Neural crest cell (in vitro differentiated cells): ENCODE measurements around the gene EMC10. TPM values are rescaled to one million over a fixed set of nuclear protein-coding genes. Genes with fewer than 3 reads are reported as not detected.

Experiments used
- DNase-seq: peaks from one replicate; pipeline ENCODE4 v3.0.0; 2021; ENCODE audit warnings: low read depth, mixed read lengths, low spot score
- H3K27ac Mint-ChIP-seq: one replicate; pipeline ENCODE4 v1.8.0; 2021; ENCODE audit warnings: mild to moderate bottlenecking, mixed read lengths; ENCODE audit not compliant: unreplicated experiment
- H3K27me3 Mint-ChIP-seq: 2 replicates; pipeline ENCODE4 v1.8.0; 2021; ENCODE audit warnings: low read depth, mild to moderate bottlenecking, mixed read lengths
- H3K36me3 Mint-ChIP-seq: 2 replicates; pipeline ENCODE4 v1.8.0; 2021; ENCODE audit warnings: low read depth, mild to moderate bottlenecking, mixed read lengths
- H3K4me1 Mint-ChIP-seq: 2 replicates; pipeline ENCODE4 v1.8.0; 2021; ENCODE audit warnings: mixed read lengths
- H3K4me3 Mint-ChIP-seq: one replicate; pipeline ENCODE4 v1.8.0; 2021; ENCODE audit warnings: mild to moderate bottlenecking, mixed read lengths
- H3K9me3 Mint-ChIP-seq: 2 replicates; pipeline ENCODE4 v1.8.0; 2021; ENCODE audit warnings: mixed read lengths
- CTCF ChIP-seq: fragments of 200-600 bp; sonication (generic); conservative IDR thresholded peaks from 2 replicates; pipeline ENCODE4 v1.5.0; 2021; ENCODE audit warnings: antibody characterized with exemption, mild to moderate bottlenecking
- total RNA-seq: library from RNA; stranded (reverse); gene quantifications from 2 replicates; pipeline ENCODE4 v1.2.1, GENCODE V29; 2021

Gene EMC10
- total RNA-seq, 1 donor from 2014 or later = 129 TPM

GRCh38 chr19:50505856-50506611 lies 29.7 kb downstream of the EMC10 start:
- Mint-ChIP-seq H3K27ac (no peak overlapping the region), H3K9me3 (no peaks in the 10 kb centered on the region), H3K4me1 (peaks cover 24% of the 10 kb centered on the region), H3K36me3 (no peaks in the 10 kb centered on the region), H3K4me3 (no peak overlapping the region), H3K27me3 (peaks cover 9% of the 10 kb centered on the region)
- no peak for TF ChIP-seq CTCF
- no peak for DNase-seq

GRCh38 chr19:50506700-50507099 lies 30.4 kb downstream of the EMC10 start:
- no peak for TF ChIP-seq CTCF
- Mint-ChIP-seq H3K4me3 (no peak overlapping the region), H3K27me3 (peaks cover 11% of the 10 kb centered on the region), H3K36me3 (no peaks in the 10 kb centered on the region), H3K27ac (no peak overlapping the region), H3K9me3 (no peaks in the 10 kb centered on the region), H3K4me1 (peaks cover 30% of the 10 kb centered on the region)
- DNase-seq = no peak

GRCh38 chr19:50507376-50507775 lies 31.1 kb downstream of the EMC10 start:
- Mint-ChIP-seq H3K27ac (no peak overlapping the region), H3K27me3 (peaks cover 8% of the 10 kb centered on the region), H3K4me1 (peaks cover 33% of the 10 kb centered on the region), H3K4me3 (no peak overlapping the region), H3K36me3 (no peaks in the 10 kb centered on the region), H3K9me3 (no peaks in the 10 kb centered on the region)
- no peak for TF ChIP-seq CTCF
- DNase-seq = no peak

GRCh38 chr19:50508843-50509190 lies 32.5 kb downstream of the EMC10 start:
- TF ChIP-seq CTCF = no peak
- no peak for DNase-seq
- Mint-ChIP-seq H3K4me1 (peaks cover 40% of the 10 kb centered on the region), H3K9me3 (no peaks in the 10 kb centered on the region), H3K27me3 (peaks cover 8% of the 10 kb centered on the region), H3K36me3 (no peaks in the 10 kb centered on the region), H3K4me3 (peak overlapping the region; percentile 84), H3K27ac (peak overlapping the region; percentile 86)

GRCh38 chr19:50509366-50509765 lies 33.1 kb downstream of the EMC10 start:
- Mint-ChIP-seq H3K4me1 (peaks cover 45% of the 10 kb centered on the region), H3K9me3 (no peaks in the 10 kb centered on the region), H3K36me3 (no peaks in the 10 kb centered on the region), H3K27me3 (peaks cover 8% of the 10 kb centered on the region), H3K27ac (no peak overlapping the region), H3K4me3 (peak overlapping the region; percentile 49)
- DNase-seq = no peak
- no peak for TF ChIP-seq CTCF
